ENCODE measurements around the gene SHC1. TPM values are rescaled to one million over a fixed set of nuclear protein-coding genes. Genes with fewer than 3 reads are reported as not detected.

SHC1 gene
- total and polyA plus RNA-seq, 2 experiments from 2014 or later = 117 to 211 TPM

DNA sequence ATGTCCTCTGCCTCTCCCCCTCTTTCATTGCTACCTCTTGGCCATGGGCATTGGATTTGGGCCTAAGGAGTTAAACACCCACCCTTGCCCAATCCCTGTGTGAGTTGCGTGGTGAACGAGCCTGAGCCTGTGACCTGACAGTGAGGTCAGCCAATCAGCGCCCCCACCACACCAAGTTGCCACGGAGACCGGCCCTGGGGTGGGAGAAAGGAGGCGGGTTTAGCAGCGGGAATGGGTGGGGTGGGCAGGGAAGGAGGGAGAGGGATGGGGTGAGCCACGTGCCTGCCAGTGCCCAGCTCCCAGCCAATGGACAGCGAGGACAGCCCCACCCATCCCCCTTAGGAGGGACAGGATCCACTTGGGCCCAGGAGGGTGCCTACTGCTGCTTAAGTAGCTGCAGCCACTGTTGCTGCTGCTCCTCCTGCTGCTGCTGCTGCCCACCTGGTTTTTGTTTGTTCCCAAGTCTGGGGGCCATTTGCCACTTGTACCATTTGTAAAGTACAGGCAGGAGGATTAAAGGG, 41.5 kb upstream of the SHC1 start (continued):
- TF ChIP-seq, protein P1, sequence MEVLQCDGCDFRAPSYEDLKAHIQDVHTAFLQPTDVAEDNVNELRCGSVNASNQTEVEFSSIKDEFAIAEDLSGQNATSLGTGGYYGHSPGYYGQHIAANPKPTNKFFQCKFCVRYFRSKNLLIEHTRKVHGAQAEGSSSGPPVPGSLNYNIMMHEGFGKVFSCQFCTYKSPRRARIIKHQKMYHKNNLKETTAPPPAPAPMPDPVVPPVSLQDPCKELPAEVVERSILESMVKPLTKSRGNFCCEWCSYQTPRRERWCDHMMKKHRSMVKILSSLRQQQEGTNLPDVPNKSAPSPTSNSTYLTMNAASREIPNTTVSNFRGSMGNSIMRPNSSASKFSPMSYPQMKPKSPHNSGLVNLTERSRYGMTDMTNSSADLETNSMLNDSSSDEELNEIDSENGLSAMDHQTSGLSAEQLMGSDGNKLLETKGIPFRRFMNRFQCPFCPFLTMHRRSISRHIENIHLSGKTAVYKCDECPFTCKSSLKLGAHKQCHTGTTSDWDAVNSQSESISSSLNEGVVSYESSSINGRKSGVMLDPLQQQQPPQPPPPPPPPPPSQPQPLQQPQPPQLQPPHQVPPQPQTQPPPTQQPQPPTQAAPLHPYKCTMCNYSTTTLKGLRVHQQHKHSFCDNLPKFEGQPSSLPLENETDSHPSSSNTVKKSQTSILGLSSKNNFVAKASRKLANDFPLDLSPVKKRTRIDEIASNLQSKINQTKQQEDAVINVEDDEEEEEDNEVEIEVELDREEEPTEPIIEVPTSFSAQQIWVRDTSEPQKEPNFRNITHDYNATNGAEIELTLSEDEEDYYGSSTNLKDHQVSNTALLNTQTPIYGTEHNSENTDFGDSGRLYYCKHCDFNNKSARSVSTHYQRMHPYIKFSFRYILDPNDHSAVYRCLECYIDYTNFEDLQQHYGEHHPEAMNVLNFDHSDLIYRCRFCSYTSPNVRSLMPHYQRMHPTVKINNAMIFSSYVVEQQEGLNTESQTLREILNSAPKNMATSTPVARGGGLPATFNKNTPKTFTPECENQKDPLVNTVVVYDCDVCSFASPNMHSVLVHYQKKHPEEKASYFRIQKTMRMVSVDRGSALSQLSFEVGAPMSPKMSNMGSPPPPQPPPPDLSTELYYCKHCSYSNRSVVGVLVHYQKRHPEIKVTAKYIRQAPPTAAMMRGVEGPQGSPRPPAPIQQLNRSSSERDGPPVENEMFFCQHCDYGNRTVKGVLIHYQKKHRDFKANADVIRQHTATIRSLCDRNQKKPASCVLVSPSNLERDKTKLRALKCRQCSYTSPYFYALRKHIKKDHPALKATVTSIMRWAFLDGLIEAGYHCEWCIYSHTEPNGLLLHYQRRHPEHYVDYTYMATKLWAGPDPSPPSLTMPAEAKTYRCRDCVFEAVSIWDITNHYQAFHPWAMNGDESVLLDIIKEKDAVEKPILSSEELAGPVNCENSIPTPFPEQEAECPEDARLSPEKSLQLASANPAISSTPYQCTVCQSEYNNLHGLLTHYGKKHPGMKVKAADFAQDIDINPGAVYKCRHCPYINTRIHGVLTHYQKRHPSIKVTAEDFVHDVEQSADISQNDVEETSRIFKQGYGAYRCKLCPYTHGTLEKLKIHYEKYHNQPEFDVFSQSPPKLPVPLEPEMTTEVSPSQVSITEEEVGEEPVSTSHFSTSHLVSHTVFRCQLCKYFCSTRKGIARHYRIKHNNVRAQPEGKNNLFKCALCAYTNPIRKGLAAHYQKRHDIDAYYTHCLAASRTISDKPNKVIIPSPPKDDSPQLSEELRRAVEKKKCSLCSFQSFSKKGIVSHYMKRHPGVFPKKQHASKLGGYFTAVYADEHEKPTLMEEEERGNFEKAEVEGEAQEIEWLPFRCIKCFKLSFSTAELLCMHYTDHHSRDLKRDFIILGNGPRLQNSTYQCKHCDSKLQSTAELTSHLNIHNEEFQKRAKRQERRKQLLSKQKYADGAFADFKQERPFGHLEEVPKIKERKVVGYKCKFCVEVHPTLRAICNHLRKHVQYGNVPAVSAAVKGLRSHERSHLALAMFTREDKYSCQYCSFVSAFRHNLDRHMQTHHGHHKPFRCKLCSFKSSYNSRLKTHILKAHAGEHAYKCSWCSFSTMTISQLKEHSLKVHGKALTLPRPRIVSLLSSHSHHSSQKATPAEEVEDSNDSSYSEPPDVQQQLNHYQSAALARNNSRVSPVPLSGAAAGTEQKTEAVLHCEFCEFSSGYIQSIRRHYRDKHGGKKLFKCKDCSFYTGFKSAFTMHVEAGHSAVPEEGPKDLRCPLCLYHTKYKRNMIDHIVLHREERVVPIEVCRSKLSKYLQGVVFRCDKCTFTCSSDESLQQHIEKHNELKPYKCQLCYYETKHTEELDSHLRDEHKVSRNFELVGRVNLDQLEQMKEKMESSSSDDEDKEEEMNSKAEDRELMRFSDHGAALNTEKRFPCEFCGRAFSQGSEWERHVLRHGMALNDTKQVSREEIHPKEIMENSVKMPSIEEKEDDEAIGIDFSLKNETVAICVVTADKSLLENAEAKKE (CRISPR knock-in tag; IDR thresholded peaks at IDR 0.05) = no peak

DNA sequence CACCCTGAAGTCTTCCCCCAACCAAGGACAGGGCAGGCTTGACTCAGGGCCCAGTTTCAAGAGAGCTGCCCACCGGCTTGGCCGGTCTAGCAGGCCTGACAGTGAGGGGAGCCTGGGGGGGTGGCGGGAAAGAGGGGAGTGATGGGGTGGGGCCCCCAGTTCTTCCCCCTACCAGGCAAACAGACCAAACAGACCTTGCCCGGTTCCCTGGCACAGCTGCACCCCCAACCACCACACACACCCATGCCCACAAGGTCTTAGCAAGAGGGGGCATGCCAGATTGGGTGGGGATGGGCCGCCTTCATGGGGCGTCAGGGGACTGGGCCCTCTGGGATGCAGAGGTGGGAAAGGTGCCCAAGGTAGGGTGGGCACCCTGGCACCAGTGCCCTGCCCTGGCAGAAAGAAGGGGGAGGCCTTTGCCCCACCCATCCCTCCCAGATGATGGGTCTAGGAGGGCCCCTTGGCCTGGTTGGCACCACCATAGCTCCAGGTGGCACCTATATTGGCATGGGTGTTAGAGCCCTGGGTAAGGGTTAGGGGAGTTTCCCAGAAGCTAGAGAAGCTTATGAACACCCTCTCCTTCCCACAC, 41.0 kb upstream of the SHC1 start:
- Histone ChIP-seq H3K4me2 (no peak overlapping the region), H4K20me1 (replicated peaks; ENCODE audit: insufficient read depth) (peaks cover 7% of the 10 kb centered on the region), H3K4me1 (ENCODE audit: insufficient read depth) (peaks cover 43% of the 10 kb centered on the region), H3K27ac (ENCODE audit: low read depth) (no peak overlapping the region), H2AFZ (no peak overlapping the region), H3K4me3 (no peak overlapping the region), H3K9me2 (ENCODE audit: insufficient read depth) (no peaks in the 10 kb centered on the region), H3K36me3 (ENCODE audit: insufficient read depth) (no peaks in the 10 kb centered on the region), H3F3A (replicated peaks; ENCODE audit: low read depth) (0 out of 2 replicates have a peak, but pooled peaks cover 3% of the 10 kb centered on the region), H3K79me2 (replicated peaks; ENCODE audit: insufficient read depth) (peaks cover 25% of the 10 kb centered on the region), H3K27me3 (ENCODE audit: insufficient read depth) (no peaks in the 10 kb centered on the region)
- Mint-ChIP-seq H3K27ac (peak overlapping the region; percentile 92; the same call in 1 of the 2 replicates), H3K4me1 (peaks cover 58% of the 10 kb centered on the region), H3K36me3 (ENCODE audit: low read depth) (peaks cover 29% of the 10 kb centered on the region), H3K27me3 (ENCODE audit: insufficient read depth, low read depth, poor library complexity) (peaks cover 22% of the 10 kb centered on the region), H3K9me3 (no peaks in the 10 kb centered on the region), H3K4me3 (no peak overlapping the region; the same call in 2 of the 3 replicates)
- no peak for ATAC-seq
- DNase-seq (ENCODE audit: low spot score) = no peak
- no peak for TF ChIP-seq STAT1 (IDR thresholded peaks at IDR 0.05; ENCODE audit: unreplicated experiment)
- no peak for TF ChIP-seq NANOG (IDR thresholded peaks at IDR 0.05; ENCODE audit: borderline replicate concordance)
- TF ChIP-seq ZNF331 (CRISPR knock-in tag; IDR thresholded peaks at IDR 0.05; ENCODE audit: low read depth) = no peak
- no peak for TF ChIP-seq EZH2phosphoT487 (IDR thresholded peaks at IDR 0.05; ENCODE audit: unreplicated experiment)
- TF ChIP-seq JUNB (IDR thresholded peaks at IDR 0.05; ENCODE audit: unreplicated experiment) = no peak
- TF ChIP-seq EZH2 (IDR thresholded peaks at IDR 0.05; ENCODE audit: low read depth, unreplicated experiment) = no peak
- TF ChIP-seq, protein P2, sequence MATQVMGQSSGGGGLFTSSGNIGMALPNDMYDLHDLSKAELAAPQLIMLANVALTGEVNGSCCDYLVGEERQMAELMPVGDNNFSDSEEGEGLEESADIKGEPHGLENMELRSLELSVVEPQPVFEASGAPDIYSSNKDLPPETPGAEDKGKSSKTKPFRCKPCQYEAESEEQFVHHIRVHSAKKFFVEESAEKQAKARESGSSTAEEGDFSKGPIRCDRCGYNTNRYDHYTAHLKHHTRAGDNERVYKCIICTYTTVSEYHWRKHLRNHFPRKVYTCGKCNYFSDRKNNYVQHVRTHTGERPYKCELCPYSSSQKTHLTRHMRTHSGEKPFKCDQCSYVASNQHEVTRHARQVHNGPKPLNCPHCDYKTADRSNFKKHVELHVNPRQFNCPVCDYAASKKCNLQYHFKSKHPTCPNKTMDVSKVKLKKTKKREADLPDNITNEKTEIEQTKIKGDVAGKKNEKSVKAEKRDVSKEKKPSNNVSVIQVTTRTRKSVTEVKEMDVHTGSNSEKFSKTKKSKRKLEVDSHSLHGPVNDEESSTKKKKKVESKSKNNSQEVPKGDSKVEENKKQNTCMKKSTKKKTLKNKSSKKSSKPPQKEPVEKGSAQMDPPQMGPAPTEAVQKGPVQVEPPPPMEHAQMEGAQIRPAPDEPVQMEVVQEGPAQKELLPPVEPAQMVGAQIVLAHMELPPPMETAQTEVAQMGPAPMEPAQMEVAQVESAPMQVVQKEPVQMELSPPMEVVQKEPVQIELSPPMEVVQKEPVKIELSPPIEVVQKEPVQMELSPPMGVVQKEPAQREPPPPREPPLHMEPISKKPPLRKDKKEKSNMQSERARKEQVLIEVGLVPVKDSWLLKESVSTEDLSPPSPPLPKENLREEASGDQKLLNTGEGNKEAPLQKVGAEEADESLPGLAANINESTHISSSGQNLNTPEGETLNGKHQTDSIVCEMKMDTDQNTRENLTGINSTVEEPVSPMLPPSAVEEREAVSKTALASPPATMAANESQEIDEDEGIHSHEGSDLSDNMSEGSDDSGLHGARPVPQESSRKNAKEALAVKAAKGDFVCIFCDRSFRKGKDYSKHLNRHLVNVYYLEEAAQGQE (IDR thresholded peaks at IDR 0.05; ENCODE audit: unreplicated experiment) = no peak
